ENCODE measurements around the gene SBF2. TPM values are rescaled to one million over a fixed set of nuclear protein-coding genes. Genes with fewer than 3 reads are reported as not detected.
"Not testable (repeated sequence)": the region's sequence is repeated elsewhere in the genome, so short reads cannot be mapped to it uniquely, and the experiment has no call there.

SBF2 gene
- total RNA-seq, 4 donors from 2014 or later, result 53.8 to 125 (median 76.4) TPM

DNA sequence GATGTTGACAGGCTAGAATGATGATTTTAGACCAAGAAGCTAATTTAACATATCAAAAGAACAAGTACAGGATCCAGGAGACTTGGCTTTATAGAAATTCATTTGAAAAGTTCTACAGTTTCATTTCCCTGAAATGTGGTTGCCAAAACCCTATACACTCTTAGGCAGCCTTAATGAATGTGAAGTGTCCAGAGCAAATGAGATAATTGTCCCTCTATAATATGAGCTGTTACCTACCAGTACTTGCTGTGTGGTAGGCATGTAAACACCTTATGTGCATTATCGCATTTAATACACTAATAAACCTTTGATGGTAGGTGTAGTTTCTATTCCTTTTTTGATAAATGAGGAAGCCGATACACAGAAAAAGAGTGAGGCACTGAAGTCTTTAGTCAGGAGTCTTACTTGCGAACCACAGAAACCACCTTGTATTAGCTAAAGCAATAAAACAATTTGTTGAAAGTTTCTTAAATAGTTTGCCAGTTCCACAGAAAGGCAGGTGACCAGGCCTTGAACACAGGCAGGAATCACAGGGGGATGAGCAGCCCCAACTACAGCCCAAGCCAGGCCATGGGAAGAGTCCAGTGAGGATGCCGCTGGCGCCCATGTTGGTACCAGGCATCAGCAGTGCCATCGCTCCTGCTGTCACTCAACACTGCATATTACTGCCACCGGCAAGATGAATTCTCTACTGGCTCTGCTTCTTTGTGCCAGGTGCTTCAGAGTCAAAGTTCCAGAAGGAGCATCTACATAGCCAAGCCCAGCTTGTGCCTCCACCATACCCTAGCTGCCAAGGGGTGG, 548.4 kb downstream of the SBF2 start:
- ATAC-seq (ENCODE audit: low FRiP score), result no peak
- no peak for TF ChIP-seq CTCF (IDR thresholded peaks at IDR 0.05)
- no peak for DNase-seq (ENCODE audit: low spot score)

GRCh38 chr11:9743512-9743911, 550.5 kb downstream of the SBF2 start:
- ATAC-seq (ENCODE audit: low FRiP score); DNase-seq (ENCODE audit: low spot score): not testable (repeated sequence)

- TF ChIP-seq CTCF (IDR thresholded peaks at IDR 0.05), result no peak
- DNase-seq (ENCODE audit: low spot score) (no peak), ATAC-seq (ENCODE audit: low FRiP score) (no peak)
Measured at GRCh38 chr11:9741260-9741659, 552.8 kb downstream of the SBF2 start.

GRCh38 chr11:9740202-9740883, 553.7 kb downstream of the SBF2 start:
- TF ChIP-seq CTCF (IDR thresholded peaks at IDR 0.05), result no peak
- ATAC-seq (ENCODE audit: low FRiP score) (no peak), DNase-seq (ENCODE audit: low spot score) (no peak)

- TF ChIP-seq CTCF (IDR thresholded peaks at IDR 0.05), result no peak
- DNase-seq (ENCODE audit: low spot score), result no peak
- ATAC-seq (ENCODE audit: low FRiP score), result no peak
Measured at GRCh38 chr11:9739123-9739900, 554.7 kb downstream of the SBF2 start.

- no peak for ATAC-seq (ENCODE audit: low FRiP score)
- DNase-seq (ENCODE audit: low spot score), result no peak
- TF ChIP-seq CTCF (IDR thresholded peaks at IDR 0.05), result no peak
Measured at GRCh38 chr11:9738707-9739106, 555.3 kb downstream of the SBF2 start.

DNA sequence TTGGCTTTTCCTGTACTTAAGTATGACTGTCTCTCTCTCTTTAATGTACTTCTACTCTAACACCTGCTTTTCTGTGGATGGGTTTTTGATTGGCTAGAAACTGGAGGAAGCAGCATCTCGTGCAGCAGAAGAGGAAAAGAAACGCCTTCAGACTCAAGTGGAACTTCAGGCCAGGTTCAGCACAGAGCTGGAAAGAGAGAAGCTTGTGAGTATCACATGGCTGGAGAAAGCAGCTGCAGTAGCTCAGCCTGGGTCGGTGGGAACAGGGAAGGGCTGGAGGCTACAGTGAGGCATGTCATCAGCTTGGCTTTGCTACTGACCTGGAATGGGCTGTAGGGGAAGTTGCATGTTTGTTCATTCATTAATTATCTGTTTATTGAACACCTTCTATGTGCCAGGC, 555.9 kb downstream of the SBF2 start:
- no peak for DNase-seq (ENCODE audit: low spot score)
- no peak for TF ChIP-seq CTCF (IDR thresholded peaks at IDR 0.05)
- no peak for ATAC-seq (ENCODE audit: low FRiP score)
